Activated naive CD4-positive, alpha-beta T cell treated with anti-CD3 and anti-CD28 coated beads, Interleukin-2, amount 50 U/mL, for 24 hours (primary cell): ENCODE measurements around the gene PKNOX2.

Source experiments
- H3K27ac Mint-ChIP-seq: one replicate; pipeline ENCODE4 v1.8.0; 2021; ENCODE audit warnings: mild to moderate bottlenecking, mixed read lengths
- H3K27me3 Mint-ChIP-seq: one replicate; pipeline ENCODE4 v1.8.0; 2021; ENCODE audit warnings: mixed read lengths
- H3K36me3 Mint-ChIP-seq: one replicate; pipeline ENCODE4 v1.8.0; 2021; ENCODE audit warnings: mixed read lengths
- H3K4me1 Mint-ChIP-seq: one replicate; pipeline ENCODE4 v1.8.0; 2021; ENCODE audit warnings: mixed read lengths
- H3K4me3 Mint-ChIP-seq: one replicate; pipeline ENCODE4 v1.8.0; 2021; ENCODE audit warnings: mild to moderate bottlenecking, mixed read lengths
- H3K9me3 Mint-ChIP-seq: one replicate; pipeline ENCODE4 v1.8.0; 2021; ENCODE audit warnings: mixed read lengths

Gene PKNOX2

DNA sequence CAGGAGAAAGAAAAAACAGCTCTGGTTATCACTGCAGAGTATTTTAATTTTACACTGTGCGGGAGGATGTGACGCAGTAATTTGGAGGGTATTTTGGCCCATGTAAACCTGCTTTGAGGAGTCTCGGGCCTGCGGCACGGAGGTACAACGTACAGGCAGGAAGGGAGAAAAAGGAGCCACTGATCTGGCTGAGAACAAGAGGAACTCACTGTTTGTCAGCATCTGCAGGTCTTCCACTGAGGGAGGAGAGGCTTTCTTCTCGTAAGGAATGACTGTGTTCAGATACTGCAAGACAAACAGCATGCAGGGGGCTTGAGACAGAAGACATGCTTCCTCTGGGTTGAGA lies 287.5 kb downstream of the PKNOX2 start:
- no peaks in the 10 kb centered on the region for H3K36me3 Mint-ChIP-seq
- no peaks in the 10 kb centered on the region for H3K9me3 Mint-ChIP-seq
- no peak overlapping the region for H3K4me3 Mint-ChIP-seq
- H3K27ac Mint-ChIP-seq = no peak overlapping the region
- H3K4me1 Mint-ChIP-seq = peaks cover 9% of the 10 kb centered on the region
- H3K27me3 Mint-ChIP-seq = no peaks in the 10 kb centered on the region

DNA sequence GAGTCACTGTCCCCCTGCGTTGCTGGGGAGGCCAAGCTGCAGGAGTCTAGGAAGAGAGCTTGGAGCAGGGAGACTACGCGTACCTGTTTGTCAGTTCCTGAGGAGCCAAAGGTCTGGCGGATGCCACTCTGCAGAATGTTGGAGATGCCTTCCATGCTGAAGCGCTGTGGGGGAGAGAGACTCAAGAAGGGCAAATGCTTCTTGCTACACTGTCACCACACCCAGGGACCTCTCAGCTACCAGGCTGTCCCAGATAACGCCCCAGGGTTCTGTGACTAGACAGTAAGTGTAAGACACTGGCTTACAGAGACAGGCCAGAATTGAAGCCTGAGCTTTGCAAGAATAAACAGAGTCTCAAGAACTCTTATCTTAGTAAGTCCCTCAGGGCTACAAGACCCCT lies 289.5 kb downstream of the PKNOX2 start:
- Mint-ChIP-seq H3K27ac (no peak overlapping the region), H3K4me1 (peaks cover 9% of the 10 kb centered on the region), H3K9me3 (no peaks in the 10 kb centered on the region), H3K27me3 (no peaks in the 10 kb centered on the region), H3K4me3 (no peak overlapping the region), H3K36me3 (no peaks in the 10 kb centered on the region)

DNA sequence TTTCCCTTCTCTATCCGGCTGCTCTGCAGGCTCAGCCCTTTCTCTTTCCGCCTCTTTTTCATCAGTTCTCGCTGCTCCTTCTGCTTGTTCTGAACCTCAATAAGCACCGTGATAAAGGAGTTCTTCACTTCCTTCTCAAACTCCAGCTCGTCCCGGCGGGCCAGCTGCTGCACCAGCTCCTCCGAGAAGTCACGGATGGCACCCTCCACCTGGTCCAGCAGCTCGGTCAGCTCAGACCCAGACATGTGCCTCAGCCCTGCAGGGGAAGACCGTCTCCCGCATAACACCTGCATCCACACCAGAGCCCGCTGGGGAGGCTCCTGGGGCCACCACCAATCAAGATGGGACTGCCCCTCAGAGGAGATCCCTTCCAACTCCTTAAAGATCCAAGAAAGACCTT lies 291.3 kb downstream of the PKNOX2 start:
- Mint-ChIP-seq H3K27me3 (peaks cover under 1% of the 10 kb centered on the region), H3K36me3 (no peaks in the 10 kb centered on the region), H3K27ac (no peak overlapping the region), H3K9me3 (no peaks in the 10 kb centered on the region), H3K4me3 (no peak overlapping the region), H3K4me1 (peaks cover 9% of the 10 kb centered on the region)

DNA sequence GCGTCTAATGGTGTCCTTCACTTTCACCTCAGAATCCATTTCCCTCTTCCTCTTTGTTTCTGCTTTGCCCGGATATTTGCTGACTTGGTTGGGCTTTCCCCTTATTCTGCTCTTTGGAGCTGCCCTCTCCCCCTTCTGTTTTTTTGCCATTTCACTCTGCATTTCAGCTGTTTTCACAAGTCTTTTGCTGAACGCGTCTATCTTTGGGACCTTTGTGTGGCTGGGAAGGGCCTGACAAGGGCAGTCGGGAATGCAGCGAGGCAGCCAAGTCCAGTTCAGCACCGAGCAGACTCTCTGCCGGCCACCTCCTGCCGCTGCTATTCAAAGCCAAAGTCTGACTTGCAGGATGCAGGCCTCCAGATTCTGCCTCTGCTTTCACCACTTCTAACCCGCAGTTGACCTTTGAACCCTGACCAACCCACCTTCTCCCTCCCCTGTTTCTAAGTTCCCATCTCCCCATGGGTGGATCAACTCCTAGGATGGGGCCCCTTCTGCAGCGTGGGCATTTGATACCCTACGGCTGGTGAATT lies 293.3 kb downstream of the PKNOX2 start:
- Mint-ChIP-seq H3K4me3 (no peak overlapping the region), H3K9me3 (no peaks in the 10 kb centered on the region), H3K4me1 (no peaks in the 10 kb centered on the region), H3K27me3 (peaks cover 1% of the 10 kb centered on the region), H3K27ac (no peak overlapping the region), H3K36me3 (no peaks in the 10 kb centered on the region)

DNA sequence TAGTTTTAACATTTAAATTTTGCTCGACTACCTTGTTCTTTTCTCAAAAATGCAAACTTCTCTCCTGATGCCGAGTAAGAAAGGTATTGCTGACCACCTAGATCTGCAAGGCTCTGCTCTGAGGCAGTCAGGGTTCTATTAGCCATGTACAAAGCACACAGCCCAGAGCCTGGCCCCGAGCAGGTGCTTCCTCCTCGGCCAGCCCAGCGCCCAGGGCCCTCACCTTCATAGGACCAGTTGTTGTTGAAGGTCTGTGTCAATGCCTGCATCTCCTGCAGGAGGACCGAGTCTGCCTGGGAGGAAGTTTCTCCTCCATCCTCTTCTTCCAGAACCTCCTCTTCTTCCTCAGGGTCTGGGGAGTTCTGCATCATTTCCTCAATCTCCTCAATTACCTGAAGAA lies 295.7 kb downstream of the PKNOX2 start:
- Mint-ChIP-seq H3K4me1 (no peaks in the 10 kb centered on the region), H3K4me3 (no peak overlapping the region), H3K27me3 (peaks cover 11% of the 10 kb centered on the region), H3K27ac (no peak overlapping the region), H3K36me3 (no peaks in the 10 kb centered on the region), H3K9me3 (no peaks in the 10 kb centered on the region)

DNA sequence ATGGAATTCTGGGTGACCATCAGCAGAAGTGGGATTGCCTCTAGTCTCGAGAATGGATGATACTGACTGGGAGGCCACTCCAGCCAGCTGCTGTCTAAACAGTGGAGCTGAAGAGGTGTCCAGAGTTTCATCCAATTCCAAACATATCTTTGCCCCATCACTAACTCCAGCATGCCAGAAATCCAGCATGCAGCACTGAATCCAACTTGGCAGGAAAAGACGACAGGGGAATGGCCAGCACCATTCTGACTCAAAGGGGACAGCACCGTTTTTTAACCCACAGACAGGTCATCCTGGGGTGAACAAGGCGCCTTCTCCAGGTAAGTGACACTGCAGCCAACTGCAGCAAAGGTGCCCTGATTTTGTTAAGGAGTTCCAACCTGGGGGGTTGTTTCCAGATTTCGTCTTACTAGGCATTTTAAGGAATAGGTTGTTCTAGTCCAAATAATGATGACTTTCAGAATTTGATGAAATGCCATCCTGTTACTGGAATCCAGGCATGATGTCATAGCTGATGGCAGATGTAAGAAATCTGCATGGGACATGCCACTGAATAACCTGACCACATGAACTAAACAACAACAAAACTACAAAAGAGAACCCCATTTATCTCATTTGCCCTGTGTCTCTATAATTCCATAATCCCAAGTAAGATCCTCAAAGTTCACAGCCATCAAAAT lies 299.2 kb downstream of the PKNOX2 start:
- H3K36me3 Mint-ChIP-seq = no peaks in the 10 kb centered on the region

DNA sequence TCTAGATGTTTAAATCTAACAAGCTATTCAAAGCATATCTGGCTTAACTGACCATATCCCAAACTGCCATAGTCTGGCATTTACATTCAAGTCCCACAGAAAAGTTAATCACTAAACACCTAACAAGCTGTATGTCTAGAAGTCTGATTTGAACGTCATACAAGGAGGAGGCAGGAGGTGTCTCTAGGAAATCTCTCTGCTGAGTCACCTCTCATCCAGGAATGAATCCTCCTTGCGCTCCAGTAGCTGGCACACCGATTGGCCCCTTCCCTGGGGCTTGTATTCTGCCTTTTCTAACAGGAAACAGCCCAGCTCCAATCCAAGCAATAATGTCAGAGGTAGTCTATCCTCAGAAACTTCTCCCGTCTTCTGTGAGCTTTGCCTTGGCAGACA lies 299.7 kb downstream of the PKNOX2 start:
- Mint-ChIP-seq H3K36me3 (no peaks in the 10 kb centered on the region), H3K27ac (no peak overlapping the region)

More for the DNA sequence above, 299.2 kb downstream of the PKNOX2 start:
- Mint-ChIP-seq H3K27ac (no peak overlapping the region), H3K4me1 (no peaks in the 10 kb centered on the region), H3K27me3 (peaks cover 14% of the 10 kb centered on the region), H3K4me3 (no peak overlapping the region), H3K9me3 (no peaks in the 10 kb centered on the region)

DNA sequence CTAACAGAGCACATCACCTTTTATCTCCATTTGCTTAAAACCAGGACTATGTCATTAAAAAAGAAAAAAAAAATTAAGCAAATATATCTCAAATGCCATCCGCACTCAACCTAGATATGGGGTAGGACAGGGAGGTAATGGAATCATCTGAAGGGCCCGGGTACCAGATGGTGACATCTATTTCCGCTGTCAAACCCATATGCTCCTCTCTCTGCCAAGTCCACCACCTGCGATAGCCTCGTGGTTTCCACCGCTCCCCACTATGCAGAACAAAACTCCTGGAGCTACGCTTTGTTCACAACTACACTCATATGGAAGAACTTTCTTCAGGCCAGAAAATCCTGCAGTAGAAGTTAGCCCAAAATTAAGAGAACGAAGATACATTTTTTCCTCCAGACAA lies 300.1 kb downstream of the PKNOX2 start:
- no peak overlapping the region for H3K4me3 Mint-ChIP-seq
- no peaks in the 10 kb centered on the region for H3K36me3 Mint-ChIP-seq
- H3K27ac Mint-ChIP-seq = no peak overlapping the region
- no peaks in the 10 kb centered on the region for H3K4me1 Mint-ChIP-seq
- H3K9me3 Mint-ChIP-seq = no peaks in the 10 kb centered on the region
- peaks cover 14% of the 10 kb centered on the region for H3K27me3 Mint-ChIP-seq

More for the DNA sequence above, 299.7 kb downstream of the PKNOX2 start:
- H3K27me3 Mint-ChIP-seq = peaks cover 14% of the 10 kb centered on the region
- no peak overlapping the region for H3K4me3 Mint-ChIP-seq
- no peaks in the 10 kb centered on the region for H3K9me3 Mint-ChIP-seq
- no peaks in the 10 kb centered on the region for H3K4me1 Mint-ChIP-seq

DNA sequence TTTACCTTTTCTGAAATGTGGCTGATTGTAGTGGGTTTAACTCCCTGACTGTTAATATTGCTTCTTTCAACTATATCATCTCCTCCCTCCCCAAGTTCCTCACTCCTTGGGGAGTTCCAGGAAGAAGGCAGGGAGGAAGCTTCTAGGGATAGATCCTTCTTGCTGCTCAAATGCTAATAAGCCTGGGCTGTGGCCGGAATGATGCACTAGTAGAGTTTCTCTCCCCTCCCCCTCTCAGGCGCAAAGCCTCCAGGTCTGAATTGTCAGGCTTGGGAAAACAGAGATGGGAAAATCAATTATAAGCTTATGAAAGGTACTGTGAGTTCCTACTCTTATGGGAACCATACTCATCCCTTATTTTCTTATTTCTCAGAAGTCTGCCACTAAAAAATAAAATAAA lies 300.7 kb downstream of the PKNOX2 start:
- no peak overlapping the region for H3K27ac Mint-ChIP-seq
- H3K4me1 Mint-ChIP-seq = no peaks in the 10 kb centered on the region
- peaks cover 14% of the 10 kb centered on the region for H3K27me3 Mint-ChIP-seq
- no peaks in the 10 kb centered on the region for H3K9me3 Mint-ChIP-seq
- no peaks in the 10 kb centered on the region for H3K36me3 Mint-ChIP-seq
- H3K4me3 Mint-ChIP-seq = no peak overlapping the region

DNA sequence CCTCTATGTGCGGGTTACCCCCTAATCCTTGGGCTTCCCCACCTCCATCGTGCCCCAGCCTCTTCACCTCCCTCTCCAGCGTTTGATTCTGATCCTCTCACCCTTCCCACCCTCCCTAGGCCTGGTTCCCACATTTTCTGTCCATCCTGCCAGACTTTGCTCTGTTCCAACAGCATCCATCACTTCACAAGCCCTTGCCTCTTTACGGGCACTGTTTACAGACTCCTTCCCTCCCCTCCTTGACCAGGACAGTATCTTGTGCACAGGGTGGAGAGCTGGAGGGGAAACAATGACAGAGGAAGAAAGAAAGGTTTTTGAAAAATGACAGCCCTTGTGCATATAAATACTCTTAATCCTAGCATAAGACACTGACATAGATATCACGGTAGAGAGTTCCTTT lies 301.1 kb downstream of the PKNOX2 start:
- H3K27ac Mint-ChIP-seq = no peak overlapping the region
- H3K27me3 Mint-ChIP-seq = peaks cover 14% of the 10 kb centered on the region
- no peaks in the 10 kb centered on the region for H3K36me3 Mint-ChIP-seq
- no peaks in the 10 kb centered on the region for H3K4me1 Mint-ChIP-seq
- no peaks in the 10 kb centered on the region for H3K9me3 Mint-ChIP-seq
- H3K4me3 Mint-ChIP-seq = no peak overlapping the region

DNA sequence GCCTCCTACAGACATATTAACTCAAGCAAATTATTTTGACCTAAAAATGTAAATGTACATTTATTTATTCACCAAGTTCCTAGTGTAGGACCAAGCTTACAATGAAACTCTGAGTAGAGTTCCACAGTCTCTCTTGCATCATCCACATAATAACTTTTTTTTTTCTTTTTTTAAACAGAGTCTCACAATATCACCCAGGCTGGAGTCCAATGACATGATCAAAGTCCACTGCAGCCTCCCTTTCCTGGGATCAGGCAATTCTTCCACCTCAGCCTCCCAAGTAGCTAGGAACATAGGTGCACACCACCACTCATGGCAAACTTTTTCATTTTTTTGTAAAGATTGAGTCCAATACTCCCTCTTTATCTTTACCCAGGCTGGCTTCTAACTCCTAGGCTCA lies 303.5 kb downstream of the PKNOX2 start:
- Mint-ChIP-seq H3K4me3 (no peak overlapping the region), H3K27me3 (peaks cover 13% of the 10 kb centered on the region), H3K4me1 (no peaks in the 10 kb centered on the region), H3K36me3 (no peaks in the 10 kb centered on the region), H3K9me3 (no peaks in the 10 kb centered on the region), H3K27ac (no peak overlapping the region)

DNA sequence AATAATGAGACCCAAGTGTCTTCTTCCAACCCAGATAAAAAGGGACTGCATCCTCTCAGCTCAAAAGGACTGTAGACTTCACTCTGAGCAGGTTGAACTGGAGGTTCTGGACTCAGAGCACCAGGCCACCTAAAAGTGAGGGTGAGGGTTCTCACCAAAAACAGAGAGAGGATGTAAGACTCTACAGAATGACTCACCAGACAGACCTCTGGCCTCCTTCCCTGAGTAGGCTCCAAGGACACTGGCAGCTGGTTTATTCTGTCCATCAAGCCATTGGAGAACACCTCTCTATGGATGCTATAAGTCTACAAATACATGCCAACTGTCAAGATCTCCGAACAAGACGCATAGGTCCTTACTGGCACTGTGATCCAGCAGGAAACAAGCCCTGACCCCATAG lies 304.3 kb downstream of the PKNOX2 start:
- H3K36me3 Mint-ChIP-seq = no peaks in the 10 kb centered on the region

DNA sequence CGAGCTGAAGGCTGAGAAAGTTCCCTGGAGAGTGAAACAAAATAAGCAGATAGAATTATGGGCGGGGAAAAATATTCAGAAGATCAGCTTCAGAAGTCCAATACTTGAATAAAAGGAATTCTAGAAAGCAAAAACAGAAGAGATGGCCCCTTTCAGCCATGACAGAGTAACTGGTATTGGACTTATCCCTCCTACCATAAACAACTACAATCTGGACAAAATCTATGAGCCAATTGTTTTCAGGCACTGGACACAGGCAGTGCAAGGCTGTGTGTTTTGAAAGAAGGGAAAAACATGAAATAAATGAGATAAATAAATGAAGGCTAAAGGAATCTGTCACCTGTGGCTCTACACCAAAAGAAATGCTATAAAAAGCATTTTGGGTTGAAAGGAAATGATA lies 305.8 kb downstream of the PKNOX2 start:
- peaks cover 3% of the 10 kb centered on the region for H3K27me3 Mint-ChIP-seq
- H3K4me1 Mint-ChIP-seq = no peaks in the 10 kb centered on the region
- H3K4me3 Mint-ChIP-seq = no peak overlapping the region

More for the DNA sequence above, 304.3 kb downstream of the PKNOX2 start:
- H3K4me1 Mint-ChIP-seq = no peaks in the 10 kb centered on the region
- H3K27me3 Mint-ChIP-seq = peaks cover 10% of the 10 kb centered on the region
- no peak overlapping the region for H3K27ac Mint-ChIP-seq
- no peaks in the 10 kb centered on the region for H3K9me3 Mint-ChIP-seq
- no peak overlapping the region for H3K4me3 Mint-ChIP-seq

DNA sequence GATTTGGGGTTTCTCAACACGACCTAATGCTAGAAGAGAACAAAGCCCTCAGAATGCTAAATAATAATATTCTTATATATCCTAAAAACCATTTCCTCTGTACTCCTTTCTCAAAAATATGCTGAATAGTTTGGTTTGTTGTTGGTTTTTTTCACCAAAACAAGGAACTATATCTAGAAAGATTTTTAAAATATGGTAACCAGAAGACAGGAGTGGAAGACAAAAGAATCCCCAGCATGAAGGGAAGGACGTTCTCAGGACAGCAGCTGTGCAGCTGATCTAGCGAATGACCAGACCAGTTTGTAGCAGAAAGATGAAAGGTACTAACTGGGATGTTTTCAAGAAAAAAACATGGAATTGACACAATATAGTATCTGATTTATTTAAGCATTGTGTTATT lies 312.2 kb downstream of the PKNOX2 start:
- H3K9me3 Mint-ChIP-seq = no peaks in the 10 kb centered on the region
- H3K27ac Mint-ChIP-seq = no peak overlapping the region
- H3K4me1 Mint-ChIP-seq = no peaks in the 10 kb centered on the region
- H3K27me3 Mint-ChIP-seq = no peaks in the 10 kb centered on the region
- no peaks in the 10 kb centered on the region for H3K36me3 Mint-ChIP-seq
- no peak overlapping the region for H3K4me3 Mint-ChIP-seq

More for the DNA sequence above, 305.8 kb downstream of the PKNOX2 start:
- H3K27ac Mint-ChIP-seq = no peak overlapping the region
- no peaks in the 10 kb centered on the region for H3K36me3 Mint-ChIP-seq
- no peaks in the 10 kb centered on the region for H3K9me3 Mint-ChIP-seq

DNA sequence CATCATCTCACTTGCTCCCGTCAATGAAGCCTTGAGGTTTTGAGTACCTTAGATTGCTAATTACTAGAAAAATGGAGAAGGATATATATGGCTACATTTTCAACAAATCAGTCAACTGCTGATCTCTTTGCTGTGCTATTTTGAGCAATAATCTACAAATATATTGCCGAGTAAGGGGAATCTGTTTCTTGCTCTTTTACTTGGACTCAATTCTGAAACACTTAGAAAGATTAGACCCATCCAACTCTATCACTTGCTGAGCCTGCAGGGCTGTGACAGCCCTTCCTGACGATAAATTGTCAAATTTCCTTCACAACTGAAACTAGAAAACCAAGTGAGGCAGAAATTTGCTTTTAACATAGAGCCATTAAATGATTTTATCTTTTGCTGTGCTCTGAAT lies 314.6 kb downstream of the PKNOX2 start:
- H3K4me1 Mint-ChIP-seq = no peaks in the 10 kb centered on the region
- H3K9me3 Mint-ChIP-seq = no peaks in the 10 kb centered on the region
- no peaks in the 10 kb centered on the region for H3K36me3 Mint-ChIP-seq
- no peak overlapping the region for H3K27ac Mint-ChIP-seq
- H3K27me3 Mint-ChIP-seq = peaks cover 1% of the 10 kb centered on the region
- H3K4me3 Mint-ChIP-seq = no peak overlapping the region

DNA sequence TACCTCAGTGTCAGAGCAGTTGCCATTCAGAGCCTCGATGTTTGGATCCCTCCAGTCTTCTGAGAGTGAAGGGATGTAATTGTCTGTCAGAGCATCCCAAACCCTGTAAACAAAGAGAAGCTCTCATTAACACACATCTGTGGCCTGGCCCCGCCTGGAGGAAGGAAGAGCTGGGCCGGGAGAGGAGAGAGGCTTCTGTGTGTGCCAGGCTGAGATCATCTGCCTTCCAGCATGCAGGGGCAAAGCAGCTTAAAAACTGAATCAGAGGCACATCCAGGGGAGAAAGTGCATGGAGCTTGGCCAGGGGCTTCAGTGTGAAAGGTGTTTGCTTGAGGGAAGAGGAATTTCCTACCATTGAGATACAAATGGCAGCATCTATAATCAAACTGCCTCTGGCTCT lies 317.0 kb downstream of the PKNOX2 start:
- H3K36me3 Mint-ChIP-seq = no peaks in the 10 kb centered on the region
- H3K9me3 Mint-ChIP-seq = no peaks in the 10 kb centered on the region
- no peaks in the 10 kb centered on the region for H3K4me1 Mint-ChIP-seq
- H3K4me3 Mint-ChIP-seq = no peak overlapping the region
- H3K27ac Mint-ChIP-seq = no peak overlapping the region
- peaks cover 1% of the 10 kb centered on the region for H3K27me3 Mint-ChIP-seq
